ENCODE measurements around the gene GSTO1.
A peak's percentile ranks its signal among the peaks of the same experiment; 100 is the strongest.

The GSTO1 gene

GRCh38 chr10:104274762-104275721 is 20.4 kb downstream of the GSTO1 start:
- H3K27me3 ChIP-seq (ENCODE audit: low read depth, low read length), result no peaks in the 10 kb centered on the region
- H2AFZ ChIP-seq (ENCODE audit: low read depth, low read length), result 0 out of 2 replicates have a peak overlapping the region, but pooled peaks have one; percentile 57
- peak overlapping the region; percentile 58 for H3K4me2 ChIP-seq (ENCODE audit: low read length)
- H4K20me1 ChIP-seq (ENCODE audit: insufficient read depth, low read length), result no peaks in the 10 kb centered on the region
- no peaks in the 10 kb centered on the region for H3K36me3 ChIP-seq (replicated peaks; ENCODE audit: low read depth, low read length)
- H3K27ac ChIP-seq (ENCODE audit: low read length), result no peak overlapping the region
- peak overlapping the region; percentile 47 for H3K4me3 ChIP-seq (ENCODE audit: low read length)
- TF ChIP-seq CTCF (IDR thresholded peaks at IDR 0.05; ENCODE audit: low read depth, low read length), result peak; percentile 38
- TF ChIP-seq EZH2phosphoT487 (IDR thresholded peaks at IDR 0.05; ENCODE audit: low read depth), result no peak
- H3K4me1 ChIP-seq (ENCODE audit: low read length), result no peaks in the 10 kb centered on the region
- H3K9ac ChIP-seq (ENCODE audit: low read length), result no peak overlapping the region
- H3K79me2 ChIP-seq (ENCODE audit: low read length), result no peaks in the 10 kb centered on the region
- no peaks in the 10 kb centered on the region for H3K9me3 ChIP-seq (ENCODE audit: insufficient read depth, low read length)

GRCh38 chr10:104276192-104276591 is 21.5 kb downstream of the GSTO1 start:
- H3K4me1 ChIP-seq (ENCODE audit: low read length), result no peaks in the 10 kb centered on the region
- TF ChIP-seq EZH2phosphoT487 (IDR thresholded peaks at IDR 0.05; ENCODE audit: low read depth) (no peak), CTCF (IDR thresholded peaks at IDR 0.05; ENCODE audit: low read depth, low read length) (no peak)
- no peaks in the 10 kb centered on the region for H3K9me3 ChIP-seq (ENCODE audit: insufficient read depth, low read length)
- no peak overlapping the region for H3K9ac ChIP-seq (ENCODE audit: low read length)
- no peak overlapping the region for H3K27ac ChIP-seq (ENCODE audit: low read length)
- H3K4me3 ChIP-seq (ENCODE audit: low read length), result no peak overlapping the region
- no peak overlapping the region for H3K4me2 ChIP-seq (ENCODE audit: low read length)
- no peaks in the 10 kb centered on the region for H4K20me1 ChIP-seq (ENCODE audit: insufficient read depth, low read length)
- no peaks in the 10 kb centered on the region for H3K27me3 ChIP-seq (ENCODE audit: low read depth, low read length)
- H2AFZ ChIP-seq (ENCODE audit: low read depth, low read length), result no peak overlapping the region
- H3K36me3 ChIP-seq (replicated peaks; ENCODE audit: low read depth, low read length), result no peaks in the 10 kb centered on the region
- H3K79me2 ChIP-seq (ENCODE audit: low read length), result no peaks in the 10 kb centered on the region

DNA sequence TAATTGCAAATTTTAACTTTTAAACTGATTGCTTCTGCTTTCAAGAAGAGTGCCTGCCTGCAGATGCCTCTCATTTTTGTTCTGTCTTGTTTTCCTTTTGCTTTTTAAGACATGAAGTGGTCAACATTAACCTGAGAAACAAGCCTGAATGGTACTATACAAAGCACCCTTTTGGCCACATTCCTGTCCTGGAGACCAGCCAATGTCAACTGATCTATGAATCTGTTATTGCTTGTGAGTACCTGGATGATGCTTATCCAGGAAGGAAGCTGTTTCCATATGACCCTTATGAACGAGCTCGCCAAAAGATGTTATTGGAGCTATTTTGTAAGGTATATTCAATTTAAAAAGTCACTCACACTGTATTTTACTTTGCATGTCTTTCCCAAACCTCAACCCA is 23.1 kb downstream of the GSTO1 start:
- Histone ChIP-seq H3K36me3 (replicated peaks; ENCODE audit: low read depth, low read length) (no peaks in the 10 kb centered on the region), H2AFZ (ENCODE audit: low read depth, low read length) (no peak overlapping the region), H3K27ac (ENCODE audit: low read length) (no peak overlapping the region), H3K9ac (ENCODE audit: low read length) (no peak overlapping the region), H3K4me1 (ENCODE audit: low read length) (no peaks in the 10 kb centered on the region), H3K9me3 (ENCODE audit: insufficient read depth, low read length) (no peaks in the 10 kb centered on the region), H3K79me2 (ENCODE audit: low read length) (no peaks in the 10 kb centered on the region), H3K4me3 (ENCODE audit: low read length) (no peak overlapping the region), H4K20me1 (ENCODE audit: insufficient read depth, low read length) (no peaks in the 10 kb centered on the region), H3K27me3 (ENCODE audit: low read depth, low read length) (no peaks in the 10 kb centered on the region), H3K4me2 (ENCODE audit: low read length) (no peak overlapping the region)
- TF ChIP-seq EZH2phosphoT487 (IDR thresholded peaks at IDR 0.05; ENCODE audit: low read depth), result no peak

DNA sequence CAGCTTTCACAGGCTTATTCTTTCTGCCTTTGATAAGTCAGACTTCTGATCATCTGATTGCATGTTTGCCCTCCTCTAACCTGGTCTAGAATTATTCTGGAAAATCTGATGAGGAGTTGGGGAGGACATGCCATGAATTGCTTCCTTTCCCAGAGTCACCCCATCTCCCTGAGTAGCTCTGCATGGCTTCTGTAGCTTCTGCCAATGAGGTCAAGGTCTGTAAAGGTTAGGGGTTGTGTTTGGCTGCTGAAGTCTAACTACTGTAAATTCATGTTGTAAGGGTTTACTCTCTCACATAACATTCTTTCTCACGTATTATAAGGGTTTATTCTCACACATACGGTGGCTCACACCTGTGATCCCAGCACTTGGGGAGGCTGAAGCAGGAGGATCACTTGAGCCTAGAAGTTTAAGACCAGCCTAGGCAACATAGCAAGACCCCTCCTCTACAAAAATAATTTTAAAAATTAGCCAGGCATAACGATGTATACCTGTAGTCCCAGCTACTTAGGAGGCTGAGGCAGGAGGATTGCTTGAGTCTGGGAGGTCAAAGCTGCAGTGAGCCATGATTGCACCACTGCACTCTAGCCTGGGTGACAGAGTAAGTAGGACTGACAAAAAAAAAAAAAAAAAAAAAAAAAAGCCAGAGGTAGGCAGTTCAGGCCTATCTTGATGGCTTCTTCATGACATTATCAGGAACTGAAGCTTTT is 25.0 kb downstream of the GSTO1 start:
- no peaks in the 10 kb centered on the region for H3K4me1 ChIP-seq (ENCODE audit: low read length)

More for the DNA sequence above, 25.0 kb downstream of the GSTO1 start:
- Histone ChIP-seq H3K9ac (ENCODE audit: low read length) (no peak overlapping the region), H2AFZ (ENCODE audit: low read depth, low read length) (no peak overlapping the region), H3K4me3 (ENCODE audit: low read length) (no peak overlapping the region), H4K20me1 (ENCODE audit: insufficient read depth, low read length) (no peaks in the 10 kb centered on the region), H3K9me3 (ENCODE audit: insufficient read depth, low read length) (no peaks in the 10 kb centered on the region), H3K36me3 (replicated peaks; ENCODE audit: low read depth, low read length) (no peaks in the 10 kb centered on the region), H3K27ac (ENCODE audit: low read length) (no peak overlapping the region), H3K79me2 (ENCODE audit: low read length) (no peaks in the 10 kb centered on the region), H3K4me2 (ENCODE audit: low read length) (no peak overlapping the region), H3K27me3 (ENCODE audit: low read depth, low read length) (no peaks in the 10 kb centered on the region)
- TF ChIP-seq EZH2phosphoT487 (IDR thresholded peaks at IDR 0.05; ENCODE audit: low read depth) (no peak), CTCF (IDR thresholded peaks at IDR 0.05; ENCODE audit: low read depth, low read length) (no peak)

Data from OCI-LY3 (cell line).